Calu3 (cell line): ENCODE measurements around the gene BRAP. TPM values are rescaled to one million over a fixed set of nuclear protein-coding genes. Genes with fewer than 3 reads are reported as not detected.

ENCODE experiments used
- BruUV-seq: library from RNA; stranded (reverse); fragments of 400-500 nt; replicated peaks from 2 replicates; lab custom pipeline; 2021; lab: Mats Ljungman, UMichigan
- CTCF ChIA-PET: fragments of 300-600 bp; sonication (Branson Sonifier 250); formaldehyde crosslinking; loops from one replicate; lab custom pipeline; 2022; ENCODE audit warnings: antibody characterized with exemption; lab: Charles Lee
- DNase-seq: peaks from one replicate; pipeline ENCODE4 v3.0.0; 2022
- H3K27ac Mint-ChIP-seq: one replicate; pipeline ENCODE4 v1.8.0; 2022; ENCODE audit warnings: mixed read lengths; ENCODE audit not compliant: unreplicated experiment
- H3K27me3 Mint-ChIP-seq: one replicate; pipeline ENCODE4 v1.8.0; 2022; ENCODE audit warnings: mixed read lengths; ENCODE audit not compliant: unreplicated experiment
- H3K36me3 Mint-ChIP-seq: one replicate; pipeline ENCODE4 v1.8.0; 2022; ENCODE audit warnings: mild to moderate bottlenecking, moderate library complexity, mixed read lengths; ENCODE audit not compliant: insufficient read depth, unreplicated experiment
- H3K4me1 Mint-ChIP-seq: one replicate; pipeline ENCODE4 v1.8.0; 2022; ENCODE audit warnings: mild to moderate bottlenecking, low read depth, mixed read lengths; ENCODE audit not compliant: unreplicated experiment
- H3K4me3 Mint-ChIP-seq: one replicate; pipeline ENCODE4 v1.8.0; 2022; ENCODE audit warnings: mild to moderate bottlenecking, low read depth, moderate library complexity, mixed read lengths; ENCODE audit not compliant: unreplicated experiment
- H3K9me3 Mint-ChIP-seq: one replicate; pipeline ENCODE4 v1.8.0; 2022; ENCODE audit warnings: low read depth, mixed read lengths; ENCODE audit not compliant: unreplicated experiment
- CTCF ChIP-seq: fragments of 200-600 bp; IDR thresholded peaks from one replicate; pipeline ENCODE4 v1.8.0; 2022; ENCODE audit warnings: antibody characterized with exemption; ENCODE audit not compliant: unreplicated experiment
- intact Hi-C: fragments of 100-400 bp; cut with micrococcal nuclease; formaldehyde crosslinking; loops from one replicate; pipeline ENCODE4 v1.10.0; 2022; ENCODE audit not compliant: unreplicated experiment
- total RNA-seq: library from RNA; stranded (reverse); gene quantifications from 2 replicates; pipeline ENCODE4 v1.2.3, GENCODE V29; 2022

Gene BRAP
- total RNA-seq, 1 experiment from 2014 or later = 17.8 TPM

GRCh38 chr12:111677186-111677585, 8.6 kb downstream of the BRAP start:
- Mint-ChIP-seq H3K9me3 (no peaks in the 10 kb centered on the region), H3K4me3 (no peak overlapping the region), H3K36me3 (peaks cover 33% of the 10 kb centered on the region), H3K27ac (no peak overlapping the region), H3K27me3 (no peaks in the 10 kb centered on the region), H3K4me1 (no peaks in the 10 kb centered on the region)
- CTCF ChIA-PET = interaction anchor here (0.6 kb wide), 1 partner anchor 9 kb away, joined by 5 read pairs; no protein-coding TSS in a partner anchor
- TF ChIP-seq CTCF = no peak
- no peak for DNase-seq
- intact Hi-C loops = loop anchor here (10.0 kb wide), 1 partner anchor 152 kb away; no protein-coding TSS in a partner anchor
- BruUV-seq = no TSS peak

GRCh38 chr12:111673503-111673902, 12.3 kb downstream of the BRAP start:
- peak; percentile 23 for DNase-seq

GRCh38 chr12:111672822-111673381, 12.9 kb downstream of the BRAP start:
- H3K4me3 Mint-ChIP-seq = no peak overlapping the region
- DNase-seq = no peak
- H3K36me3 Mint-ChIP-seq = peaks cover 32% of the 10 kb centered on the region
- H3K27ac Mint-ChIP-seq = no peak overlapping the region
- no peak for TF ChIP-seq CTCF
- no peaks in the 10 kb centered on the region for H3K4me1 Mint-ChIP-seq
- CTCF ChIA-PET = interaction anchor here (1.6 kb wide), 3 partner anchors 13 to 342 kb away, joined by 3 to 8 read pairs (median 5); partner anchors contain the start of genes ACAD10 and BRAP
- no peaks in the 10 kb centered on the region for H3K27me3 Mint-ChIP-seq
- BruUV-seq = no TSS peak
- intact Hi-C loops = loop anchor here (10.0 kb wide), 1 partner anchor 148 kb away; no protein-coding TSS in a partner anchor
- H3K9me3 Mint-ChIP-seq = no peaks in the 10 kb centered on the region

More at GRCh38 chr12:111673503-111673902, 12.3 kb downstream of the BRAP start:
- no peak for TF ChIP-seq CTCF
- no TSS peak for BruUV-seq
- Mint-ChIP-seq H3K36me3 (peaks cover 36% of the 10 kb centered on the region), H3K4me1 (no peaks in the 10 kb centered on the region), H3K9me3 (no peaks in the 10 kb centered on the region), H3K27me3 (no peaks in the 10 kb centered on the region), H3K4me3 (no peak overlapping the region), H3K27ac (no peak overlapping the region)
- CTCF ChIA-PET = interaction anchor here (0.7 to 1.6 kb wide), 10 partner anchors 11 to 343 kb away, joined by 3 to 8 read pairs (median 4); partner anchors contain the start of genes ACAD10, ATXN2 and BRAP
- intact Hi-C loops = loop anchor here (10.0 kb wide), 1 partner anchor 149 kb away; no protein-coding TSS in a partner anchor

GRCh38 chr12:111664961-111665865, 20.5 kb downstream of the BRAP start:
- H3K36me3 Mint-ChIP-seq = peaks cover 47% of the 10 kb centered on the region
- H3K4me3 Mint-ChIP-seq = no peak overlapping the region
- no peak for DNase-seq
- CTCF ChIA-PET = no interaction called here
- no peaks in the 10 kb centered on the region for H3K4me1 Mint-ChIP-seq
- TF ChIP-seq CTCF = no peak
- H3K27ac Mint-ChIP-seq = no peak overlapping the region
- no peaks in the 10 kb centered on the region for H3K9me3 Mint-ChIP-seq
- BruUV-seq = no TSS peak
- H3K27me3 Mint-ChIP-seq = no peaks in the 10 kb centered on the region
- intact Hi-C loops = no loop called here
